Measurements from ENCODE around the gene ST3GAL5.

GRCh38 chr2:85854166-85854509 is 34.7 kb downstream of the ST3GAL5 start:
- TF ChIP-seq SIN3A (IDR thresholded peaks at IDR 0.05; ENCODE audit: borderline replicate concordance, low read depth, low read length) (no peak), CTCF (IDR thresholded peaks at IDR 0.05) (no peak), EZH2phosphoT487 (IDR thresholded peaks at IDR 0.05; ENCODE audit: borderline replicate concordance, low read depth) (no peak), RAD21 (IDR thresholded peaks at IDR 0.05; ENCODE audit: low read length) (no peak), JUND (IDR thresholded peaks at IDR 0.05) (no peak), NFIC (IDR thresholded peaks at IDR 0.05; ENCODE audit: borderline replicate concordance) (no peak), POLR2AphosphoS5 (IDR thresholded peaks at IDR 0.05; ENCODE audit: low read depth, low read length) (no peak), TAF1 (IDR thresholded peaks at IDR 0.05; ENCODE audit: borderline replicate concordance, low read depth, low read length) (no peak), EP300 (IDR thresholded peaks at IDR 0.05; ENCODE audit: borderline replicate concordance in 1 of 2, low read depth in 1 of 2, low read length in 1 of 2) (no peak), REST (IDR thresholded peaks at IDR 0.05; ENCODE audit: low read depth, low read length) (no peak), GABPA (IDR thresholded peaks at IDR 0.05; ENCODE audit: low read depth) (no peak)
- TF ChIP-seq, protein P1, sequence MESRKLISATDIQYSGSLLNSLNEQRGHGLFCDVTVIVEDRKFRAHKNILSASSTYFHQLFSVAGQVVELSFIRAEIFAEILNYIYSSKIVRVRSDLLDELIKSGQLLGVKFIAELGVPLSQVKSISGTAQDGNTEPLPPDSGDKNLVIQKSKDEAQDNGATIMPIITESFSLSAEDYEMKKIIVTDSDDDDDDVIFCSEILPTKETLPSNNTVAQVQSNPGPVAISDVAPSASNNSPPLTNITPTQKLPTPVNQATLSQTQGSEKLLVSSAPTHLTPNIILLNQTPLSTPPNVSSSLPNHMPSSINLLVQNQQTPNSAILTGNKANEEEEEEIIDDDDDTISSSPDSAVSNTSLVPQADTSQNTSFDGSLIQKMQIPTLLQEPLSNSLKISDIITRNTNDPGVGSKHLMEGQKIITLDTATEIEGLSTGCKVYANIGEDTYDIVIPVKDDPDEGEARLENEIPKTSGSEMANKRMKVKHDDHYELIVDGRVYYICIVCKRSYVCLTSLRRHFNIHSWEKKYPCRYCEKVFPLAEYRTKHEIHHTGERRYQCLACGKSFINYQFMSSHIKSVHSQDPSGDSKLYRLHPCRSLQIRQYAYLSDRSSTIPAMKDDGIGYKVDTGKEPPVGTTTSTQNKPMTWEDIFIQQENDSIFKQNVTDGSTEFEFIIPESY (IDR thresholded peaks at IDR 0.05; ENCODE audit: borderline replicate concordance, low read depth): no peak
